ENCODE data around the gene KCNAB1.

Gene KCNAB1

DNA sequence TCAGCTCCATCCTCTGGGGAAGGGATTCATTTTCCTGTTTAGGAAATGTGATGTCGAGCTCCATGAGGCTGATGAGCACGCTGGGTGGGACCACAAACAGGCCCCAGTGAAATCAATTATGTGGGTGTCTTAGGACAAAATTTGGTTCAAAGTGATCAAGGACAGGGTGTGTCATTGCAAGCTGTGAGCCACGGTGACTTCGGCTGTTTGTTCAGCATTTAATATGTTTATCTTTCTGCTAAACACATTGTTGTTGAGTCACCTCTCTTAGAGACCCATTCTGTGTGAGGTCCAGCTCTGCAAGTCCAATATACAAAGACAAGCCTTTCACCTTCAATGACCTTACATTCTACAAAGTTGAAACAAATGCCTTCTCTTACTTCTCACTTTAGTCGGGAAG is 393.2 kb downstream of the KCNAB1 start:
- DNase-seq = no peak

DNA sequence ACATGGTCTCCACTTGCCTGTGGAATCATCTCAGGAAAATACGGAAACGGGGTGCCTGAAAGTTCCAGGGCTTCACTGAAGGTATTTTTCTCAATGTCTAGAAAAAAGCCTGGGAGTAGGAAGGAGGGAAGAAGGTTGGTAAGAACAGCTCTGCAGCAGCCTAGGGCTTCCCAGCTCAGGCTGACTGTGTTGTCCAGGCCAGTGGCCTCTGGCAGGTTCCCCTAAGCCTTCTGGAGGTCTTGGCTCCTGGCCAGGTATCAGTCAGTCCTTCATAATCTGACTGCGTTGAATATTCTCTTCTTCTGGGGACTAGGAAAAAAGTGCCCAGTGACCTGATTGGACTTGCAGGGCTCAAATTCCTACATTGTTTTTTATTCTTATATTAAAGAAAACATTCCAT is 395.9 kb downstream of the KCNAB1 start:
- peak; percentile 21 for DNase-seq

DNA sequence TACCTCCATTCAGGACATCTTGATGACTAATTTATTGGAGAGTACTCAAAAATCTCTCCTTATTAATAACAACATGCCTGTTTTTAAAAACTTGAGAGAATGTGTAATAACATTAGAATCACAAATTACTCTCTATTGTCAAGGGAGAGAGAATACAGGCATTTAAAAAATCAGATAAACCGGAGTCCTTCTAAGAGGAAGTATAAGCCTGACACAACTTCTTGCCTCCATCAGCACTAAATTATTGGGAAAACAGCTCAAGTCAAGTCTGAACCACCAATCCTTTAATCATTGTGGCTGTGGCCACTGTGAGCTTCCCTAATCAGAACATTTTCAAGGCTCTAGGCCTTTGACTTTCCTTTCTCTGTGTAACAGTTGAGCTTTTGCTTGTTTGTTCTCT is 396.6 kb downstream of the KCNAB1 start:
- no peak for DNase-seq

DNA sequence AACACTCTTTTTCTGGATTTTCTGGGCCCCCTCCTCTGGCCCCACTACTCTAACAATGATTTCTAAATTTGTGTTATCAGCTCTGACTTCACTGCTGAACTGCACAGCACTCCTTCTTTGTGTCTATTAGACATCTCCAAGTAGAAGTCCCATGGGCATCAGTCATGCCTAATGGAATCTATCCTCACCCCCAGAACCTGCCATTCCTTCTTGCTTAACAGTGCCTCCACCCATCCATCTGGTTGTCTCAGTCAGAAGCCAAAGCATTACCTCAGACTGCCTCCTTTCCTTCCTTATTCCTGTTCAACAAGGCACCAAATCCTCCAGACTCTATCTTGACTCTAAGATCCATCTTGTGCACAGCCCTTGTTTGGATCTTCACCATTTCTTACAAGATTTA is 398.3 kb downstream of the KCNAB1 start:
- DNase-seq = no peak

DNA sequence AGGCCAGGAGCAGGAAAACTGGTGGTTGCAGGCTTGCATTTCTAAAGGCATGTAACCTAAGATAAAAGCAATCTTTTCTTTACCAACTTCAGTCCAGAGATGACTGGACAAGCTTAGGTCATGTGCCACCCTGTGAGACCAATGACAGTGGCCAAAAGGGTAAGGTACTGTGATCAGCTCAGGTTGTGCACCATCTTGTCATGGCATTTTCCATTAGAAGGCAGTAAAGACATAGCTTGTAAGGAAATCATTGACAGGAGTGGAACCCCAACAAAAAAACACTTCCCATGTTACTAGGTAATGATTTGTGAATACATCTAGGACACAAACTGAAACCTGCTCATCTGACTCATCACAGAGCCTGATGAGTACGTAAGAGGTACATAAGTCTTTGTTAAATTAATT is 399.4 kb downstream of the KCNAB1 start:
- DNase-seq = no peak

DNA sequence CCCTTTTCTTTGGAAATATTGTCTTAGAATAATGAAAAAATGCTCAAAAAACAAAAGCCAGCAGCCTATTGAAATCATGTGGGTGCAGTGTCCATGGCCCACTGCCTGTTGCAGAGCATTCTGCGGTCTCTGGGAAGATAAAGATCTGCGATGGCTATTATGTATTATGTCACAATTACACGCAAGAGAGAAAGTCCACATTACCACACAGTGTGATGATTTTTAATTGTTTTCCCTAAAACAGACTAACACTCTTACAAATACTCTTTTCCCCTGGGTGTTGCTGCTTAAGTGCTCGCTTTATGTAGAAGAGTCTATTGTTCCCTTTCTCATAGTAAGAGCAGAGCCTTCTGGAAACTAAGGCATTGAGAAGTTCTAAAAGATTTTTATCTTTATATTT is 402.3 kb downstream of the KCNAB1 start:
- DNase-seq = no peak

DNA sequence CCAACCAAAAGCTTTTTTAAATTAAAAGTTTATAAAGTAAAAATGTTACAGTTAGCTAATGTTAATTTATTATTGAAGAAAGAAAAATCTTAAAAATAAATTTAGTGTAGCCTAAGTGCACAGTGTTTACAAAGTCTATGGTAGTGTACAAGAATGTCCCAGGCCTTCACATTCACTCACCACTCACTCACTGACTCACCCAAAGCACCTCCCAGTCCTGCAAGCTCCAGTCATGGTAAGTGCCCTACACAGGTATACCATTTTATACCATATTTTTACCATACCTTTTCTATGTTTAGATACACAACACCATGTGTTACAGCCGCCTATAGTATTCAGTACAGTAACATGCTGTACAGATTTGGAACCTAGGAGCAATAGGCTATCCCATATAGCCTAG is 405.4 kb downstream of the KCNAB1 start:
- DNase-seq = no peak

DNA sequence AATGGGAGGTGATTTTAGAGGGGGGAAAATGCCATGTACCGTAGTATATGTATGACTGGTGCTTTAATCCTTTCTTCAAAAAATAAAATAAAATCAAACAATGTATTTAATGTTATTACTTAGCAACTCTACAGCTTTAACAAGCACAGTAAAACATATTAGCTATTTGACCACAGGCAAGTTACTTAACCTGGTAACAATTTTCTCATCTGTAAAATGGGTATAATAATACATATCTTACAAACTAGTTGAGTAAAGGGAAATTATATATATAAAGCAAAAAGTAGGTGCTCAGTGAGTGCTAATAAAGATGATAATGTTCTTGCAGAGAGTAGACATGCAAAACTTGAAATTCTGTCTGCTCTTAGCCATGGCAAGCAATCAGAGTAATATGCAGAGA is 406.7 kb downstream of the KCNAB1 start:
- DNase-seq = no peak

DNA sequence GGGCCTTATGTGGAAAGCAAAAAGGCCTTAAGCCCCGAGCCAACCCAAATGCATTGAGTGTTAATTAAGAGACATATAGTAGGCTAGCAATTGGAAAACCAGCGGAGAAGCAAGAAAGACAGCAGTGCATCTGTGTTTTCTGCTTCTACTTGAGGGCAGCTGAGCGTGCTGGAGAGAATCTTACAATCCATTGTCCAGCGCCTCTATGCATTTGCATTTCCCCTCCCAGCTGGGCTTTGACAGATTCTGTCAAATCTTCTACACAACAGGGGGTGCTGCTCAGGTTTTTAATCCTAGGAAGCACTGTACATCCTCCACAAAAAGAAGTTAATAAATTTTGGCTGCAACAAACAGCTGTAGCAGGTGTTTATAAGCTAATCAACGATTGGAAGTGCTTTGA is 410.6 kb downstream of the KCNAB1 start:
- DNase-seq = no peak

DNA sequence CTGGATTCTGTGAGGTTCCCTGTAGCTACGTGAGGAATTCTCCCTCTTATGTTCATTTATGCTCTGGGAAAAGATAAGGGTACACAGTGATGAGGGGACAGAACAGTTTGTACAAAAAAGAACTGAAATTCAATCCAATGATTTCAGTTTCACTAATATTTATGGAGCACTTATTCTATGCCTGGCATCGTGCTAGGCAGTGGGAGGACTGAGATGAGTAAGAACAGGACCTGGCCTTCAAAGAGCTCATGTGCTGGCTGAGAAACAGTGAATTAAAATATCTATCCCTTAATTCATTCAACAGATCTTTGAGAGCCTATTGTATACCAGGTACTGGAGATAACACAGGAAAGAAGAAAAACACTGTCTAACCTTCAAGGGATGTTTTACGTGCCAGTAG is 412.4 kb downstream of the KCNAB1 start:
- no peak for DNase-seq

DNA sequence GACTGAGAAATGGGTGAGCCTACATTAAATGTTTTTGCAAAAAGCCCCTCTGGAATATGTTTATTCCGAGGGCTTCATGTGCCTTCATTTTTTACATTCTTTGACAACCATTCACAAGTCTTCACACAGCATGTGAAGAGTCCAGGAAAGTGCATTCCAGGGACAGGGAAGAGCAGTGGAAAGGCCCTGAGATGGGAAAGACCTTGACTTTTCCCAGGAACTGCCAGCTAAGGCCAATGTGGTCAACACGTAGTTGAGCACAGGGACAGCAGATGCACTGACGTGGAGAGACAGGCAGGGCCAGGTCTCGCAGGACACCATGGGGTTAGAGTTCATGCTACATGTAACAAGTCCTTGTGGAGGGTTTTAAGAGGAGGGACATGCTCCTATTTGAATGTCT is 412.8 kb downstream of the KCNAB1 start:
- no peak for DNase-seq

DNA sequence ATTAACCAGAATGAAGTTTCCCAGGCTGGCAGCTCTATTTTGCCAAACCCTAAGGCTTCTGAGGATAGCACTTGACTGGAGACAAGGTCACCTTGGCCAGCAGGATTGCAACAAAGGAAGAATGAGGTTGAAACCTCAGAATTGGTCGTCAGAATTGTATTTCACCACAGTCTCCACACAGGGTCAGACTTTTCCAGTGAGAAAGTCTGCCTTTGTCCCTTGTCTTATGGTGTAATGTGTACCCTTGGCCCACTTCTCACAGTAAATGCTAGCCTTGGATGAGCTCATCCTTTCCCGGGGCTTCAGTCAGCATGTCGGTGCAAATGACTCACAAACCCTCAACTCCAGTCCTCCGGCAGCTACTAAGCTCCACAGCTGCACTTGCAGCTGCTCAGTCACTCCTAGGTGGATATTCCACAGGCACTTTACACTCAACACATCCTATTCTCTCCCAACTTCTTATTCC is 414.8 kb downstream of the KCNAB1 start:
- DNase-seq = peak; percentile 14

DNA sequence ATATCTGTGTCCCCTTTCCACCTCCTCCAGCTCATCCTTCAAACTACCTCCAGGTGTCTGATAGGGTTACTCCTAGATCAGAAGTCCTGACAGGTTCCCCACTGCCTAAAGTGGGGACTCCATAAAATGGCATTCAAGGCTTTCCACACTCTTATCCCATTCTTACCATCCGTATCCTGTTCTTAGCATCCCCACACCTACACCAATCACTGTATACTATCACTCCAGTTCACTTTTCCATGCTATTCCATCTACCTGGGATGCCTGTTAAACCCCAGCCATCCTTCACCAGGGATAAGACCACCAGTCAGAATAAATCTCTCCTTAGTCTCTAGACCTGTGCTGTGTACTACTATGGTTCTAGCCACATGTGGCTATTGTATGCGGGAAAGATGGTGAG is 415.4 kb downstream of the KCNAB1 start:
- DNase-seq = no peak

DNA sequence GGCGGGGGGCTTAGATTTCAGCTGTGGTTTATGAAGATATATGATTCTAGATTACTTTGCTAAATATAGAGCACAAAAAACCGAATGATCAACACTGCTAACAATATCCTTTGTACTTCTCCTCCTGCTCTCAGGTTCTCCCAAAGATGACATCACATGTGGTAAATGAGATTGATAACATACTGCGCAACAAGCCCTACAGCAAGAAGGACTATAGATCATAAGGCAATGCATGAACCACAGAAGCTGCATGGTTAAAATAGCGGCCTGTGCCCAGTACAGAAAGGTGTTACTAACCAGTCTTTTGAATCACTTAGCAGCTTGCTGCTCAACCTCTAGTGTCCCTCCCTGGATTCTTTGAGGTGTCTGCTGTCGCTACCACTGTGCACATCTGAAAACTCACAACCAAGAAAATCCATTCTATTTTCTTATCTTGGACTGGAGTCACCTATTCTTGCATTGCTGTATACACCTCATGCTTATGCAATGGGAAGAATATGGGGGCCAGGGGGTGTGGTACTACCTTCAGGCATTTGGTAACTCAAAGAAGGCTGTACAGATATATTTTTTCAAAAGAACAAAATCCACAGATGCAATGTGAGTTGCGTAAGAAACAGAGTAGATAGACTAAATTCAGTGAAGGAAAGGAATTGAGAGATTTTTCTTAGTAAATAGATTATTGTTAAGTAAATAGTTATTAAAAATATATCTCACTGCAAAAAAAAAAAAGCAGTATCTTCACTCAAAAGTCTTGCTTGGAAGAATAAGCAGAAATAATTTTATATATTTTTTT is 416.3 kb downstream of the KCNAB1 start:
- no peak for DNase-seq

DNA sequence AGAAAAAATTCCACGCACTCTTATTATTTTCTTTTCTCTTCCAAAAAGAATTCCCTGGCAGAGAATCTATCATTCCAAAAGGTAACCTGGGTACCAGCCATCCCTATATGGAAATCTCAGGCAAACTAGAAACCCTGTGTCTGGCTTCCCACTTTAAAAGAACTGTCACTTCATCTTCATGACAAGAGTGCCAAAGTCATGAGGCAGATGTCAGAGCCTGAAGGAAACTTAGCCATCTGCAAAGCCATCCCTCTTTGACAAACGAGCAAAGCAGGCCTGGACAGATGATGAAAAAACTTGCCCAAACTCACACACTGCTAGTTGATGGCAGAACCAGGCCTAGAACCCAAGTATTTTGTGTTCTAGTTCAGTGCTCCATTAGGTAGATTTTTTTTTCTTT is 418.7 kb downstream of the KCNAB1 start:
- no peak for DNase-seq

DNA sequence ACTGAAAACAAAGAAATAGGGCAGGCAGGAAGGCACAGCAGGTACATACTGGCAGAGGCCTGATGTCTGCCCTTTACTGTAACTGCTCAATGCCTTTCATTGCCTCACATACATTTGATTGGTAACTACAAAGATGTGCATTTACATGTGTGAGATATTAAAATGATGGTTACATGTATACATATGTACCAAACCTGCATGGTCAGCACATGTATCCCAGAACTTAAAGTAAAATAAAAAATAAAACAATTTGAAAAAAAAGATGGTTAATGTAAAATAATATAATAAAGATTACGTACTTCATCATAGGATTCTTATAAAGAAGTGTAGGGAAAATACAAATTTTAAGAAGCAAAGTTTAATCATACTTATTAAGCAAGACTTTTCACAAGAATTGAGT is 419.4 kb downstream of the KCNAB1 start:
- no peak for DNase-seq

DNA sequence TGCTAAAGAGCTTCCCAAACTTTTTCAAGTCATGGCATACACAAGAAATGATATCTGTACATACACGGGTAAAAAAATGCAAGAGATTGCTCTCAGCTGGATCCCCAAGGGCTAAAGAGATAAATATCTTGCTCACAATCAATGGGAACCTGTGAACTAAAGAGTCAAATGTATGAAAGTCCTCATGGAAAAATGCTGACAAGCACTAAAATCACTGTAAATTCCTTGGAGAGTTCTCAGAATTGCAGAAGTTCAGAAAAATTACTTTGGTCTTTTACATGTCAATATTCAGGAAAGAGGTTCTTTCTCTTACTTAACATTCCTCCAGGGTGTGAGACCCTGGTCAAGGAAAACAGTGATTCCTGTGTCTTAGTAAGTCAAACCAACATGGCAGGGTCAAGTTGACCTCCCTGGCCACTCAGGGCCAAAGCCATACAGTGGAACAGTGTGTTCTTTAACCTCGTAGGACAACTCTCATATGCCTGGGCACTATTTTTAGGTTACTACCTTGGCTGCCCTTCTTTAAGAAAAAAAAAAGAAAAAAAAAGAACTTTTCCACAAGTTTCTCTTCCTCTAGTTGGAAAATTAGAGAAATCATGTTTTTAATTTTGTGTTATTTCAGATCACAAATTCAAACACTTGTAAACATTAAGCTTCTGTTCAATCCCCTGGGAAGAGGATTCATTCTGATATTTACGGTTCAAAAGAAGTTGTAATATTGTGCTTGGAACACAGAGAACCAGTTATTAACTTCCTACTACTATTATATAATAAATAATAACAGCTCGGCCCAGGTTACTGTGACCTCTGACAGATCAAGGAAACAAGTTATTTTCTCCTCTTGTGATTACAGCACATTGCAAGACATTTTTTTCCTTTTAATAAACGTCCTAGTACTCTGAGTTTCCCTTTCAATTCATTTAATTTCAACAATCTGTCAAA is 422.0 kb downstream of the KCNAB1 start:
- DNase-seq = no peak

DNA sequence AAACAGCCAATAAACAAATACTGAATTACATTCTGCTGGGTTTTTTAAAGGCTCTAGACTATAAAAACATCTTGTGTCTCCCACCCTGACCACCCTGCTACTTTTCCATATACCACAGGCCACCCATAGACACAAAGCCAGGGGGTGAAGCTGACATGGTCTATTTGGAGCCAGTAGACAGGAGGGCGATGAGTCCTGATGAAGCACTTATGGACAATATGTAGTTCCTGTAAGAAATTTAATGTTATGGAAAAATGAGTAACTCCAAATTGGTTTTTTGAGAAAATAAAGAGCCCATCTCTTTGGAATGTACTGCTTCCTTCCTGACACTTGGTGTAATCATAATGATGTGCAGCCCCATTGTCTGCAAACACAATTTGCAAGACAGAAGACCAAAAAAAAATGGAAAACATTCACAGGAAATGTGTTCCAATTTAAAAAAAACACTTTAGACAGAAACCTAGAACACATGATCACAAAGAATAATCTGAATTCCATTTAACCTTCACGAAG is 422.7 kb downstream of the KCNAB1 start:
- DNase-seq = no peak

DNA sequence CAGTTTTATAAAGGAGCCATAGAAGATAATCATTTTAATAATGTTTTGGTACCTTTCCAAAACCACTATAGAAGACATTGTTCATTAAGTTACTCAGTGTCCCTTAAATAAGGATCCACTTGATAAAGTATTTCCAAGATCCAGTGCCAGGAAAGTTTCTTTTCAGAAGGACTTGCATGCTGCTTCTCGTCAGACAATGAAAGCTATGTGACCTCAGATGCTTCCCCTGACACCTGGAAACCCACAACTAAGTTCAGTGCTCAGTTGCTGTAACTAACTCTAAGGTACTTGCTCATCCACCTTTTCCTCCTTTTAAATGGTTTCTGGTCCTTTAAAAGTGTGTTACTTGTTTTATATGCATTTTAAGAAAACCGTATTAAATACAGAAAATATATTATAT is 427.3 kb downstream of the KCNAB1 start:
- DNase-seq = no peak

DNA sequence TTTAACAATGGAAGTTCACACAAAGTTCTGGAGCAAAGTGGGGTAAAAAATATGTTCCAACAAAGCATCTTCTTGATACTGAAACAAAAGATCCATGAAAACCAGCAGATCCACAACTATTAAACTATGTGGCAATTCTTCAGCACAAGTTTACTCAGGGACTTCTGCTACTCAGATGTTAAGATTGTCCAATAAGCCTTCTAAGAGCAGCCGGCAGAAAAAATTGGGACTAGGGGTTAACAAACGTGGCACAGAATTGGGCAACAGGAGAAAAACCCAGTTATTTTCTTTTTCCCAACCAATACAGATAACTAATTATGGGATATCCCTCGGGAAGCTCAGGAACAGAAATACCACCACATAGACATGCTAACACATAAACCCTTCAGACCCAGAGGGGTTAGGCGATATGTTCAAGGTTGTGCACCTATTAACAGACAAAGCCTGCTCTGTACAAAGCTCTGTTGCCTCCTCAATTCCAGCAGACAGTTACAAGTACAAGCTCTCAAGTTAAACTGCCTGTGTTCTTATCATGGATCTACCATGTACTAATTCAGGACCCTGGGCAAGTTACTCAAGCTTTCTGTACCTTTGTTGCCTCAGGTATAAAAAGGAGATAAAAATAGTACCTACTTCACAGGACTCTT is 427.8 kb downstream of the KCNAB1 start:
- no peak for DNase-seq

DNA sequence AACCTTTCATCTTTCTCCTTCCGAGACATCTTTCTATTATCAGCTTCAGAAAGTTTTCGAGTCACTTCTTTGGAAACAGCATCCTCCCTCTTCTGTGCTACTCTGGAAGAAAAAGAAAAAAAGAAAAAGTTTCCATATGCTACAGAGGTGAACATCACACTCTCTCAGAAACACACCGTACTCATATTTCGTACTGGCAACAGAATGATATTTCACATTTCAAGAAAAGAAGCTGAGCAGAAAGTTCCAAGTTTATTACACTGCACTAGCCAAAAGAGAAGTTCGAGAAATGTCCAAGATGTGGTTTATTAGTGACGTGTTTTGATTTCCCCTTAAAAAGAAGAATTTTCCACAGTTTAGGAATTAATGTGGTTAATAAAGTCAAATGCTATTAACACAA is 428.5 kb downstream of the KCNAB1 start:
- DNase-seq = no peak

DNA sequence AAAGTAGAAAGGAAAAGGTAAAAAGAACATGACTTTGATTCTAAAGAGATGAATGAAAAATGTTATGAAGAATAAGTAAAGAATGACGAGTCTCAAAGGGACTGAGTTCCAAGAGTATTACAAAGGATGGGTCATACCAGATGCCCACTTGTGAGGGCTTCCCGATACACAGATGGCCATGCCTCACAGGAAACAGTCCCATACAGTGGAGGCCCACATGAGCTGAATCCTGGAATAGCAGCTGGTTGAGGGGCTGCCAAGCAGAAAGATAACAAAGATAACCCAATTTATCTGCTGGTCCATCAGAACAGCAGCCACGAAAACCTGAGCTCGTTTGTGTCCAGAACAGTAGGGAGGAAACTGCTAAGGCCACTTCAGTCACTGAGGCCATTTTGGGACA is 430.9 kb downstream of the KCNAB1 start:
- no peak for DNase-seq

DNA sequence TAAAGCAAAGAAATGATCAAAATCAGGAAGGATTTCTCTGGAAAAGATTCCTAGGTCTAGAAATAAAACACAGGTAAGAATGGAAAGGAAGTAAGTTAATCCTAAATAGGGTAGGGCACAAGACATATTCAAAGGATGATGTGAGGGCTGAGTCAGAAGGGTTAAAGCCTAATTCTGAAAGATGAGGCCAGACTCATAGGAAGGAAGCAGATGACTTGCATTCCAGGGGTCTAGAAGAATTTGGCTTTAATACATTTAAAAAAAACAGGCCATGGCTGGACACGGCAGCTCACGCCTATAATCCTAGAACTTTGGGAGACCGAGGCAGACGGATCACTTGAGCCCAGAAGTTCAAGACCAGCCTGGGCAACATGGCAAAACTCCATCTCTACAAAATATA is 431.4 kb downstream of the KCNAB1 start:
- no peak for DNase-seq
